ENCODE measurements around the gene THADA.

DNA sequence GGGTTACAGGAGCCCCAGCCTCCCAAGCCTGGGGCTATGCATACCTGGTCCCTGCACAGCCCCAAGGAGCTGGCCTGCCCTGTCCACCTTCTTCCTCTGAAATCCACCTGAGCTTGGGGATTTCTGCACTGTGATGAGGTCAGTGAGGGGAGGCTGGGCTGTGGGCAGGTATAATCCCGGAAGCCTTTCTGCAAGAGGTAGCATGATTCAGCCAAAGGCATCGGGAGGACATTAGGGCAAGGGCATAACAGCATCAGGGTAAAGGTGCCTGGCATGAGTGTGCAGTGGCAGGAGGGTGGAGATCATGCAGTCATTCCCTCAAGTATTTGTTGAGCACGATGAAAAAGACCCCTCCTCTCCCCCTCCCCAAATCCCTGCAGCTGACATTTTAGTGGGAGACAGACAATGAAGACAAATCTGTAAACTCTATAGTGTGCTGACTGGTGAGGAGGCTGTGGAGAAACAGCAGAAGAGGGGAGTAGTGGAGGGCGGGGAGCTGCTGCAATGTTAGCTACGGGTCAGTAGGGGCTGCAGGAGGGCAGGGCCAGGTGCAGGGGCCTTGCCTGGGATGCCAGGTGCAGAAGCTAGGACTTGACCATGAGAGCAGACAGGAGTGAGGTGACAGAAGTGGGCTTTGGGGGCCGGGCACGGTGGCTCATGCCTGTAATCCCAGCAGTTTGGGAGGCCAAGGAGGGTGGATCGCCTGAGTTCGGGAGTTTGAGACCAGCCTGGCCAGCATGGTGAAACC lies 388.1 kb downstream of the THADA start:
- no peak for TF ChIP-seq ZNF184 (tag by site-specific recombination; IDR thresholded peaks at IDR 0.05)
- TF ChIP-seq, protein P1, sequence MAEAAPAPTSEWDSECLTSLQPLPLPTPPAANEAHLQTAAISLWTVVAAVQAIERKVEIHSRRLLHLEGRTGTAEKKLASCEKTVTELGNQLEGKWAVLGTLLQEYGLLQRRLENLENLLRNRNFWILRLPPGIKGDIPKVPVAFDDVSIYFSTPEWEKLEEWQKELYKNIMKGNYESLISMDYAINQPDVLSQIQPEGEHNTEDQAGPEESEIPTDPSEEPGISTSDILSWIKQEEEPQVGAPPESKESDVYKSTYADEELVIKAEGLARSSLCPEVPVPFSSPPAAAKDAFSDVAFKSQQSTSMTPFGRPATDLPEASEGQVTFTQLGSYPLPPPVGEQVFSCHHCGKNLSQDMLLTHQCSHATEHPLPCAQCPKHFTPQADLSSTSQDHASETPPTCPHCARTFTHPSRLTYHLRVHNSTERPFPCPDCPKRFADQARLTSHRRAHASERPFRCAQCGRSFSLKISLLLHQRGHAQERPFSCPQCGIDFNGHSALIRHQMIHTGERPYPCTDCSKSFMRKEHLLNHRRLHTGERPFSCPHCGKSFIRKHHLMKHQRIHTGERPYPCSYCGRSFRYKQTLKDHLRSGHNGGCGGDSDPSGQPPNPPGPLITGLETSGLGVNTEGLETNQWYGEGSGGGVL (tag by site-specific recombination; IDR thresholded peaks at IDR 0.05), result no peak
- TF ChIP-seq, protein P2, sequence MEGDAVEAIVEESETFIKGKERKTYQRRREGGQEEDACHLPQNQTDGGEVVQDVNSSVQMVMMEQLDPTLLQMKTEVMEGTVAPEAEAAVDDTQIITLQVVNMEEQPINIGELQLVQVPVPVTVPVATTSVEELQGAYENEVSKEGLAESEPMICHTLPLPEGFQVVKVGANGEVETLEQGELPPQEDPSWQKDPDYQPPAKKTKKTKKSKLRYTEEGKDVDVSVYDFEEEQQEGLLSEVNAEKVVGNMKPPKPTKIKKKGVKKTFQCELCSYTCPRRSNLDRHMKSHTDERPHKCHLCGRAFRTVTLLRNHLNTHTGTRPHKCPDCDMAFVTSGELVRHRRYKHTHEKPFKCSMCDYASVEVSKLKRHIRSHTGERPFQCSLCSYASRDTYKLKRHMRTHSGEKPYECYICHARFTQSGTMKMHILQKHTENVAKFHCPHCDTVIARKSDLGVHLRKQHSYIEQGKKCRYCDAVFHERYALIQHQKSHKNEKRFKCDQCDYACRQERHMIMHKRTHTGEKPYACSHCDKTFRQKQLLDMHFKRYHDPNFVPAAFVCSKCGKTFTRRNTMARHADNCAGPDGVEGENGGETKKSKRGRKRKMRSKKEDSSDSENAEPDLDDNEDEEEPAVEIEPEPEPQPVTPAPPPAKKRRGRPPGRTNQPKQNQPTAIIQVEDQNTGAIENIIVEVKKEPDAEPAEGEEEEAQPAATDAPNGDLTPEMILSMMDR (tag by site-specific recombination; IDR thresholded peaks at IDR 0.05), result no peak
- TF ChIP-seq, protein P3, sequence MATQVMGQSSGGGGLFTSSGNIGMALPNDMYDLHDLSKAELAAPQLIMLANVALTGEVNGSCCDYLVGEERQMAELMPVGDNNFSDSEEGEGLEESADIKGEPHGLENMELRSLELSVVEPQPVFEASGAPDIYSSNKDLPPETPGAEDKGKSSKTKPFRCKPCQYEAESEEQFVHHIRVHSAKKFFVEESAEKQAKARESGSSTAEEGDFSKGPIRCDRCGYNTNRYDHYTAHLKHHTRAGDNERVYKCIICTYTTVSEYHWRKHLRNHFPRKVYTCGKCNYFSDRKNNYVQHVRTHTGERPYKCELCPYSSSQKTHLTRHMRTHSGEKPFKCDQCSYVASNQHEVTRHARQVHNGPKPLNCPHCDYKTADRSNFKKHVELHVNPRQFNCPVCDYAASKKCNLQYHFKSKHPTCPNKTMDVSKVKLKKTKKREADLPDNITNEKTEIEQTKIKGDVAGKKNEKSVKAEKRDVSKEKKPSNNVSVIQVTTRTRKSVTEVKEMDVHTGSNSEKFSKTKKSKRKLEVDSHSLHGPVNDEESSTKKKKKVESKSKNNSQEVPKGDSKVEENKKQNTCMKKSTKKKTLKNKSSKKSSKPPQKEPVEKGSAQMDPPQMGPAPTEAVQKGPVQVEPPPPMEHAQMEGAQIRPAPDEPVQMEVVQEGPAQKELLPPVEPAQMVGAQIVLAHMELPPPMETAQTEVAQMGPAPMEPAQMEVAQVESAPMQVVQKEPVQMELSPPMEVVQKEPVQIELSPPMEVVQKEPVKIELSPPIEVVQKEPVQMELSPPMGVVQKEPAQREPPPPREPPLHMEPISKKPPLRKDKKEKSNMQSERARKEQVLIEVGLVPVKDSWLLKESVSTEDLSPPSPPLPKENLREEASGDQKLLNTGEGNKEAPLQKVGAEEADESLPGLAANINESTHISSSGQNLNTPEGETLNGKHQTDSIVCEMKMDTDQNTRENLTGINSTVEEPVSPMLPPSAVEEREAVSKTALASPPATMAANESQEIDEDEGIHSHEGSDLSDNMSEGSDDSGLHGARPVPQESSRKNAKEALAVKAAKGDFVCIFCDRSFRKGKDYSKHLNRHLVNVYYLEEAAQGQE (tag by site-specific recombination; IDR thresholded peaks at IDR 0.05), result no peak
- TF ChIP-seq, protein P4, sequence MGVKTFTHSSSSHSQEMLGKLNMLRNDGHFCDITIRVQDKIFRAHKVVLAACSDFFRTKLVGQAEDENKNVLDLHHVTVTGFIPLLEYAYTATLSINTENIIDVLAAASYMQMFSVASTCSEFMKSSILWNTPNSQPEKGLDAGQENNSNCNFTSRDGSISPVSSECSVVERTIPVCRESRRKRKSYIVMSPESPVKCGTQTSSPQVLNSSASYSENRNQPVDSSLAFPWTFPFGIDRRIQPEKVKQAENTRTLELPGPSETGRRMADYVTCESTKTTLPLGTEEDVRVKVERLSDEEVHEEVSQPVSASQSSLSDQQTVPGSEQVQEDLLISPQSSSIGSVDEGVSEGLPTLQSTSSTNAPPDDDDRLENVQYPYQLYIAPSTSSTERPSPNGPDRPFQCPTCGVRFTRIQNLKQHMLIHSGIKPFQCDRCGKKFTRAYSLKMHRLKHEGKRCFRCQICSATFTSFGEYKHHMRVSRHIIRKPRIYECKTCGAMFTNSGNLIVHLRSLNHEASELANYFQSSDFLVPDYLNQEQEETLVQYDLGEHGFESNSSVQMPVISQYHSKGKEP (tag by site-specific recombination; IDR thresholded peaks at IDR 0.05), result no peak
- no peak for TF ChIP-seq ZNF239 (tag by site-specific recombination; IDR thresholded peaks at IDR 0.05)
- no peak for TF ChIP-seq SP2 (tag by site-specific recombination; IDR thresholded peaks at IDR 0.05)
- no peak for TF ChIP-seq KLF8 (tag by site-specific recombination; IDR thresholded peaks at IDR 0.05)
- TF ChIP-seq YY1 (tag by site-specific recombination; IDR thresholded peaks at IDR 0.05), result no peak
- TF ChIP-seq, protein P5, sequence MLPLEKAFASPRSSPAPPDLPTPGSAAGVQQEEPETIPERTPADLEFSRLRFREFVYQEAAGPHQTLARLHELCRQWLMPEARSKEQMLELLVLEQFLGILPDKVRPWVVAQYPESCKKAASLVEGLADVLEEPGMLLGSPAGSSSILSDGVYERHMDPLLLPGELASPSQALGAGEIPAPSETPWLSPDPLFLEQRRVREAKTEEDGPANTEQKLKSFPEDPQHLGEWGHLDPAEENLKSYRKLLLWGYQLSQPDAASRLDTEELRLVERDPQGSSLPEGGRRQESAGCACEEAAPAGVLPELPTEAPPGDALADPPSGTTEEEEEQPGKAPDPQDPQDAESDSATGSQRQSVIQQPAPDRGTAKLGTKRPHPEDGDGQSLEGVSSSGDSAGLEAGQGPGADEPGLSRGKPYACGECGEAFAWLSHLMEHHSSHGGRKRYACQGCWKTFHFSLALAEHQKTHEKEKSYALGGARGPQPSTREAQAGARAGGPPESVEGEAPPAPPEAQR (tag by site-specific recombination; IDR thresholded peaks at IDR 0.05), result no peak
- no peak for TF ChIP-seq TRIM28 (IDR thresholded peaks at IDR 0.05; ENCODE audit: borderline replicate concordance, low read length)
- no peak for TF ChIP-seq ZNF274 (IDR thresholded peaks at IDR 0.05; ENCODE audit: low read length)
- TF ChIP-seq ZNF274 (tag by site-specific recombination; IDR thresholded peaks at IDR 0.05; ENCODE audit: borderline replicate concordance), result no peak
- TF ChIP-seq ZFHX2 (tag by site-specific recombination; conservative IDR thresholded peaks at IDR 0.05), result no peak
- no peak for TF ChIP-seq ZNF140 (tag by site-specific recombination; IDR thresholded peaks at IDR 0.05)

Measured in HEK293 (cell line).